RWPE2 (cell line): ENCODE results near the gene CLEC16A.

ENCODE experiments used
- ATAC-seq: fragments of 200-7000 bp; cut with Tn5 transposase; 3 replicates; pipeline ENCODE4 v1.9.1; 2021; ENCODE audit warnings: low read depth
- DNase-seq: peaks from one replicate; pipeline ENCODE4 v3.0.0-alpha.2; 2020; ENCODE audit warnings: low spot score
- H3K27ac ChIP-seq: fragments of 450-650 bp; 2 replicates; pipeline ENCODE4 v1.5.1; 2017; ENCODE audit warnings: mild to moderate bottlenecking; ENCODE audit not compliant: poor library complexity, severe bottlenecking
- H3K27me3 ChIP-seq: fragments of 250-450 bp; sonication (Bioruptor Pico); 2 replicates; pipeline ENCODE4 v1.5.1; 2021; ENCODE audit warnings: mild to moderate bottlenecking, moderate library complexity; ENCODE audit not compliant: insufficient read depth, poor library complexity, severe bottlenecking
- H3K36me3 ChIP-seq: fragments of 250-450 bp; sonication (Bioruptor Pico); 2 replicates; pipeline ENCODE4 v1.5.1; 2020; ENCODE audit warnings: low read depth, mild to moderate bottlenecking, moderate library complexity
- H3K4me1 ChIP-seq: fragments of 250-450 bp; sonication (Bioruptor Pico); 2 replicates; pipeline ENCODE4 v1.5.1; 2021; ENCODE audit warnings: mild to moderate bottlenecking, moderate library complexity; ENCODE audit not compliant: insufficient read depth, poor library complexity, severe bottlenecking
- H3K4me3 ChIP-seq: fragments of 250-450 bp; sonication (Bioruptor Pico); 2 replicates; pipeline ENCODE4 v1.5.1; 2021; ENCODE audit warnings: mild to moderate bottlenecking, moderate library complexity; ENCODE audit not compliant: severe bottlenecking
- H3K9me3 ChIP-seq: fragments of 250-450 bp; sonication (Bioruptor Pico); 2 replicates; pipeline ENCODE4 v1.5.1; 2021; ENCODE audit warnings: mild to moderate bottlenecking, moderate library complexity; ENCODE audit not compliant: severe bottlenecking
- TF ChIP-seq, protein P1 (sequence below): fragments of 450-650 bp; IDR thresholded peaks from one replicate; pipeline ENCODE4 v1.5.1; 2017; ENCODE audit warnings: mild to moderate bottlenecking, moderate library complexity; ENCODE audit not compliant: poor library complexity, severe bottlenecking

Gene CLEC16A

DNA sequence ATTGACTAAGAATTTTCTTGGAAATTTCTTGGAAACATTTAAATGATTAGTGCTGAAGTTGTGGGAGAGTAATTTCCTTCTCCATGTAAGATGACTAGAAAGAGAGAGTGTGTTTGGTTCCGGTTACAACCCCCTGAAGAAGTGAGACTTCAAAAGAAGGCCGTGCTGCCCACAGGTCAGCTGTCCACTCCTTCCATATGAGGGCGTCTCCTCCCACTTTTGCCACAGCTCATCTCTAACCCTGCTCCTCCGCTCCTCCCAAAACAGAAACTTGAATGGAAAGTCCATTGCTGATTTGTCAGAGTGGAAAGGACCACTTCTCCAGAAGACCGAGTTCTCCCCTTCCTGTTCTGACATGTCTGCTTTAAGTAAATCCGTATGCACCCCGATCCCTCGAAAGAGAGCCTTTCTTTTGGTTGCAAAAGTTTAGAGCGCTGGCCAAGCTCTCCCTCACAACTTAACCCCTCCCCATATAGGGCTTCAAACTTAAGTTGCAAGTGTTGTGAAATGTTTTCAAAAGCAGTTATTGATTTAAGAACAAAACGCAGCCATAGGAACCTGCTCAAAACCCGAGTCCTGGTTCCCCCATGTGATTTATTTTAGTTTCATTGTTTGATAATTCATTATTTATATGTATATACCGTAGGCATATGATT is 182.2 kb downstream of the CLEC16A start:
- Histone ChIP-seq H3K9me3 (no peaks in the 10 kb centered on the region), H3K4me3 (no peak overlapping the region), H3K4me1 (peaks cover 9% of the 10 kb centered on the region), H3K27me3 (no peaks in the 10 kb centered on the region), H3K27ac (no peak overlapping the region), H3K36me3 (peaks cover 5% of the 10 kb centered on the region; the same call in 1 of the 2 replicates)
- no peak for ATAC-seq
- TF ChIP-seq, protein P1, sequence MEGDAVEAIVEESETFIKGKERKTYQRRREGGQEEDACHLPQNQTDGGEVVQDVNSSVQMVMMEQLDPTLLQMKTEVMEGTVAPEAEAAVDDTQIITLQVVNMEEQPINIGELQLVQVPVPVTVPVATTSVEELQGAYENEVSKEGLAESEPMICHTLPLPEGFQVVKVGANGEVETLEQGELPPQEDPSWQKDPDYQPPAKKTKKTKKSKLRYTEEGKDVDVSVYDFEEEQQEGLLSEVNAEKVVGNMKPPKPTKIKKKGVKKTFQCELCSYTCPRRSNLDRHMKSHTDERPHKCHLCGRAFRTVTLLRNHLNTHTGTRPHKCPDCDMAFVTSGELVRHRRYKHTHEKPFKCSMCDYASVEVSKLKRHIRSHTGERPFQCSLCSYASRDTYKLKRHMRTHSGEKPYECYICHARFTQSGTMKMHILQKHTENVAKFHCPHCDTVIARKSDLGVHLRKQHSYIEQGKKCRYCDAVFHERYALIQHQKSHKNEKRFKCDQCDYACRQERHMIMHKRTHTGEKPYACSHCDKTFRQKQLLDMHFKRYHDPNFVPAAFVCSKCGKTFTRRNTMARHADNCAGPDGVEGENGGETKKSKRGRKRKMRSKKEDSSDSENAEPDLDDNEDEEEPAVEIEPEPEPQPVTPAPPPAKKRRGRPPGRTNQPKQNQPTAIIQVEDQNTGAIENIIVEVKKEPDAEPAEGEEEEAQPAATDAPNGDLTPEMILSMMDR = no peak
- DNase-seq = no peak

DNA sequence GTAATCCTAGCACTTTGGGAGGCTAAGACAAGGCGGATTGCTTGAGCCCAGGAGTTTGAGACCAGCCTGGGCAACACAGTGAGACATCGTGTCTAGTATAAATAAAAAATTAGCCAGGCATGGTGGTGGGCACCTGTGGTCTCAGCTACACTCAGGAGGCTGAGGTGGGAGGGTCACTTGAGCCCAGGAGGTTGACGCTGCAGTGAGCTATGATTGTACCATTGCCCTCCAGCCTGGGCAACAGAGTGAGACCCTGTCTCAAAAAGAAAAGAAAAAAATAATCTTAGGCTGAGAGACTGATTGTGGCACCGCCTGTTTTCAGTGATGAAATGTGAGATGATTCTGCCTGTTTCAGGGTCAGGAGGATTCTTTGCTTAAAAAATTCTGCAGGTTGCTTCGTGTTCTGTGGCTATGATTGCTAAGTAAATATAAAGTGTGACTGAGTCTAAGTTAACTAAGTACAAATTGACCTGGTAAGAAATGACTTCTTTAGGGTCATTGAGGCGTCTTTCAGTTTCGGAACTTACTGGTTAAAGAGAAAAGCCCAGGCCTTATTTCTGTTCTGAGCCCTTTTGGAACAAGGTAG is 183.3 kb downstream of the CLEC16A start:
- TF ChIP-seq, protein P1 = no peak
- Histone ChIP-seq H3K9me3 (no peaks in the 10 kb centered on the region), H3K27me3 (no peaks in the 10 kb centered on the region), H3K4me3 (no peak overlapping the region), H3K4me1 (peaks cover 12% of the 10 kb centered on the region), H3K27ac (no peak overlapping the region), H3K36me3 (peaks cover 5% of the 10 kb centered on the region; the same call in 1 of the 2 replicates)
- DNase-seq = no peak
- ATAC-seq = no peak

DNA sequence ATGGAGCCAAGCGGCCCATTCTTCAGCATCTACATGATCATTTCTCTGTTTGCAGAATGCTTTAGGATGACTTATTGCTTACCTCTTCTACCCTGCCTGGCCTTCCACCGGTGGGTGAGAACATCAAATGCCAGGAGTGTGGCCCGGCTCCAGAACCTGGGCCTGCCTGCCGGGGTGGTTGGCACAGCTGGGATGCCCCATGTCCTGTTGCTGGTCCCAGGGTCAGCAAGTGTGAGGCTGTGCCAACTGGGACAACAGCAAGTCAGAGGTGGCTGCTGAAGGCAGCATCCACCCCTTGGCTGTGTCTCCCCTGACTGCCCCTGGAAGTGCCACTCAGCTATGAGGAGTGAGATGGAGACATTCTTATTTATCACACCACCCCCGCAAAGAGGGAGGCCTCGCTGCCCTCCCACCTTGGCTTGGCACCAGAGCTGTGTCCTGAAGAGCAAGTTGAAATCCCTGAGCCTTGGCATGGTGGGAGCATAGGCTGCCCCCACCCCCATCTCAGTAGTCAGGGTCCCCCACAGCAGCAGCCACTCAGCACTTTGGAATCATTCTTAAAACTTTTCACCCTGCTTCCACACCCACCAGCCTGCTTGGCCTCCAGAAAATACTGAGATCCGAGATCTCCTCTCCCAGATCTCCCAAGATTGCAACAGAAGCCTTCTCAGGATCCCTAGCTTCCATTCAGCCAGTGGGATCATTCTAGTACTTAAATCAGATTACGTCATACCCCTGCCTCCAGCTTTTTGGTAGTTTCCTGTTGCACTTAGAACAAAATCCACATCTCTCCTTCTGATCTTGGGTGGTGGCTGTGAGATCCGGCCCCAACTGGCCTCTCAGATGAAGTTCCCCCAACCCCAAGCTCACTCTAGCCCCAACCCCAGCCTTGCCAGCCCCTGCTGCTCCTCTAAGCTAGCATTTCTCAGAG is 184.1 kb downstream of the CLEC16A start:
- ATAC-seq (no peak), DNase-seq (no peak)
- H3K27me3 ChIP-seq = no peaks in the 10 kb centered on the region
- peaks cover 5% of the 10 kb centered on the region; the same call in 1 of the 2 replicates for H3K36me3 ChIP-seq
- H3K9me3 ChIP-seq = no peaks in the 10 kb centered on the region
- TF ChIP-seq, protein P1 = no peak
- peaks cover 19% of the 10 kb centered on the region for H3K4me1 ChIP-seq
- no peak overlapping the region for H3K4me3 ChIP-seq
- no peak overlapping the region for H3K27ac ChIP-seq

DNA sequence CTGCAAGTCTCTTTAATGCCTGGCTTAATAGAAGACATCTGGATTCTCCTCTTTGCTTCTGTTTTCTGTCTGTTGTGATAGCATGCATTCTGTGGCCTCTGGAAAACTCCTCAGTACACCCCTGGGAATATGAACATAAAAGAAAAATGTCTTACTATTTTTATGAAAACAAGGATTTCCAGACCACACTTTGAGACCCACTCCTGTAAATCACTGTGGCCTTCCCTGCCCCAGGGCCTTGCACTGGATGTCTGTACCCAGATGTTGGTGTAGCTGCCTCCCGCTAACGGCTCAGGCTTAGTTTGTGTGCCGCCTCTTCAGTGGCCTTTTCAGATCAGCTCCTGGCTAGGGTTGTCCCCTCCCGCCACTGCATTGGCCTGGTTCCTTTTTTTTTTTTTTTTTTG is 185.0 kb downstream of the CLEC16A start:
- H3K9me3 ChIP-seq = no peaks in the 10 kb centered on the region
- ATAC-seq (no peak), DNase-seq (no peak)
- no peak overlapping the region for H3K27ac ChIP-seq
- TF ChIP-seq, protein P1 = no peak
- no peaks in the 10 kb centered on the region for H3K27me3 ChIP-seq
- no peak overlapping the region for H3K4me3 ChIP-seq
- H3K36me3 ChIP-seq = peaks cover 5% of the 10 kb centered on the region; the same call in 1 of the 2 replicates
- peaks cover 24% of the 10 kb centered on the region for H3K4me1 ChIP-seq
